ENCODE results near the gene COMP. TPM values are rescaled to one million over a fixed set of nuclear protein-coding genes. Genes with fewer than 3 reads are reported as not detected.

Gene COMP
- total RNA-seq, 1 experiment from 2014 or later: not detected

DNA sequence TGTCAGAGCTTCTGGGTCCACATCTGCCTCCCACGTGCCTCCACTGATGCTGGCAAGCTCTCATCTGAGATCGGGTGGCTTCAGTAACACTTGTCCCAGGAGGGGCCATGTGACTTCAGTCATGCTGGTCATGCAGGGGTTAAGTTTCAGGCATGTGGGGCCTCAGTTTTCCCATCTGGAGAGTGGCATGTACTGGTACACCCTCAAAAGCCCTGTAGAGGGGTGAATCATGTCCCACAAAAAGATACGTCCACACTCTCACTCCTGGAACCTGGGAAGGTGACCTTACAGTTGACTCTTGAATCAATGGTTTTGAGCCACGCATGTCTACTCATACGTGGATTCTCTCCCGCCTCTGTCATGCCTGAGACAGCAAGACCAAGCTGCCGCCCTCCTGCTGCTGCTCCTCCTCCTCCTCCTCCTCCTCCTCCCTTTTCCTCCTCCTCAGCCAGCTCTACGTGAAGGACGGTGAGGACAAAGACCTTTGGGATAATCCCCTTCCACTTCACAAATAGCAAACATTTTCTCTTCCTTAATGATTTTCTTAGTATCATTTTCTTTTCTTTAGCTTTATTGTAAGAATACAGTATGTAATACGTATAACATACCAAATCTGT lies 53.7 kb downstream of the COMP start:
- no peak overlapping the region for H3K9ac ChIP-seq (ENCODE audit: low read length)
- no peaks in the 10 kb centered on the region for H3K4me1 ChIP-seq (ENCODE audit: control insufficient read depth in 1 of 2, insufficient read depth in 2 of 2, low read length in 2 of 2)
- H3K4me3 ChIP-seq (replicated peaks in 1 of 2; ENCODE audit: low read depth in 1 of 2, low read length in 2 of 2): no peak overlapping the region
- H3K9me2 ChIP-seq (ENCODE audit: insufficient read depth): no peaks in the 10 kb centered on the region
- ATAC-seq (no peak), DNase-seq (ENCODE audit: low read depth, low spot score) (no peak)
- RAD21 ChIA-PET (ENCODE audit: low non-redundant PET in 1 of 2, low total read pairs in 2 of 2, uncharacterized antibody in 2 of 2, unreplicated experiment in 2 of 2): no interaction called here
- H3K27me3 ChIP-seq (ENCODE audit: insufficient read depth, low read length): no peaks in the 10 kb centered on the region
- H3K9me3 ChIP-seq (ENCODE audit: control insufficient read depth in 1 of 2, insufficient read depth in 1 of 2, low read depth in 1 of 2, low read length in 2 of 2): no peaks in the 10 kb centered on the region
- POLR2A ChIA-PET: no interaction called here
- no peaks in the 10 kb centered on the region for H3K79me2 ChIP-seq (ENCODE audit: insufficient read depth, low read length)
- no TSS peak for BruUV-seq (replicated peaks)
- CTCF ChIA-PET: no interaction called here
- no peak overlapping the region for H3K4me2 ChIP-seq (ENCODE audit: low read length)
- H4K20me1 ChIP-seq (ENCODE audit: insufficient read depth): no peaks in the 10 kb centered on the region
- TF ChIP-seq EGR1 (IDR thresholded peaks at IDR 0.05; ENCODE audit: low read depth) (no peak), YY1 (IDR thresholded peaks at IDR 0.05; ENCODE audit: extremely low read depth, insufficient replicate concordance, low read depth, low read length) (no peak), ZFX (IDR thresholded peaks at IDR 0.05) (no peak), RAD21 (IDR thresholded peaks at IDR 0.05; ENCODE audit: low read depth) (no peak), SRF (IDR thresholded peaks at IDR 0.05; ENCODE audit: low read depth) (no peak), POLR2A (IDR thresholded peaks at IDR 0.05; ENCODE audit: borderline replicate concordance, extremely low read depth, insufficient read depth, insufficient read length) (no peak), ELF1 (IDR thresholded peaks at IDR 0.05; ENCODE audit: borderline replicate concordance, low read depth) (no peak), EZH2phosphoT487 (IDR thresholded peaks at IDR 0.05; ENCODE audit: borderline replicate concordance) (no peak), TCF7L2 (IDR thresholded peaks at IDR 0.05; ENCODE audit: borderline replicate concordance, extremely low read depth, insufficient read depth, insufficient read length) (no peak), FOSL1 (IDR thresholded peaks at IDR 0.05; ENCODE audit: low read depth) (no peak), POLR2AphosphoS5 (IDR thresholded peaks at IDR 0.05; ENCODE audit: low read depth, low read length) (no peak), SP1 (IDR thresholded peaks at IDR 0.05; ENCODE audit: low read depth) (no peak)
- TF ChIP-seq, protein P1, sequence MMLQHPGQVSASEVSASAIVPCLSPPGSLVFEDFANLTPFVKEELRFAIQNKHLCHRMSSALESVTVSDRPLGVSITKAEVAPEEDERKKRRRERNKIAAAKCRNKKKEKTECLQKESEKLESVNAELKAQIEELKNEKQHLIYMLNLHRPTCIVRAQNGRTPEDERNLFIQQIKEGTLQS (IDR thresholded peaks at IDR 0.05): no peak
- TF ChIP-seq, protein P2, sequence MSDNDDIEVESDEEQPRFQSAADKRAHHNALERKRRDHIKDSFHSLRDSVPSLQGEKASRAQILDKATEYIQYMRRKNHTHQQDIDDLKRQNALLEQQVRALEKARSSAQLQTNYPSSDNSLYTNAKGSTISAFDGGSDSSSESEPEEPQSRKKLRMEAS (IDR thresholded peaks at IDR 0.05): no peak
- TF ChIP-seq, protein P3, sequence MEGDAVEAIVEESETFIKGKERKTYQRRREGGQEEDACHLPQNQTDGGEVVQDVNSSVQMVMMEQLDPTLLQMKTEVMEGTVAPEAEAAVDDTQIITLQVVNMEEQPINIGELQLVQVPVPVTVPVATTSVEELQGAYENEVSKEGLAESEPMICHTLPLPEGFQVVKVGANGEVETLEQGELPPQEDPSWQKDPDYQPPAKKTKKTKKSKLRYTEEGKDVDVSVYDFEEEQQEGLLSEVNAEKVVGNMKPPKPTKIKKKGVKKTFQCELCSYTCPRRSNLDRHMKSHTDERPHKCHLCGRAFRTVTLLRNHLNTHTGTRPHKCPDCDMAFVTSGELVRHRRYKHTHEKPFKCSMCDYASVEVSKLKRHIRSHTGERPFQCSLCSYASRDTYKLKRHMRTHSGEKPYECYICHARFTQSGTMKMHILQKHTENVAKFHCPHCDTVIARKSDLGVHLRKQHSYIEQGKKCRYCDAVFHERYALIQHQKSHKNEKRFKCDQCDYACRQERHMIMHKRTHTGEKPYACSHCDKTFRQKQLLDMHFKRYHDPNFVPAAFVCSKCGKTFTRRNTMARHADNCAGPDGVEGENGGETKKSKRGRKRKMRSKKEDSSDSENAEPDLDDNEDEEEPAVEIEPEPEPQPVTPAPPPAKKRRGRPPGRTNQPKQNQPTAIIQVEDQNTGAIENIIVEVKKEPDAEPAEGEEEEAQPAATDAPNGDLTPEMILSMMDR (IDR thresholded peaks at IDR 0.05 in 2 of 3, conservative IDR thresholded peaks at IDR 0.05 in 1 of 3; ENCODE audit: borderline replicate concordance in 1 of 3, insufficient read depth in 1 of 3, low read depth in 2 of 3, low read length in 2 of 3): no peak
- H2AFZ ChIP-seq (ENCODE audit: low read depth, low read length, poor library complexity, severe bottlenecking): no peak overlapping the region
- H3K36me3 ChIP-seq (ENCODE audit: control insufficient read depth in 1 of 2, insufficient read depth in 2 of 2, low read length in 2 of 2): no peaks in the 10 kb centered on the region
- intact Hi-C loops (cut with micrococcal nuclease): no loop called here
- no peak overlapping the region for H3K27ac ChIP-seq (ENCODE audit: low read depth, low read length)

All from HCT116 (cell line).